Nephron progenitor cell (in vitro differentiated cells): ENCODE results near the gene RTN4RL1.

Experiments
- DNase-seq: peaks from one replicate; pipeline ENCODE4 v3.0.0; 2021
- H3K27ac Mint-ChIP-seq: 2 replicates; pipeline ENCODE4 v1.8.0; 2021; ENCODE audit warnings: mild to moderate bottlenecking, moderate library complexity, mixed read lengths
- H3K27me3 Mint-ChIP-seq: 2 replicates; pipeline ENCODE4 v1.8.0; 2021; ENCODE audit warnings: mild to moderate bottlenecking, low read depth, mixed read lengths; ENCODE audit not compliant: poor library complexity
- H3K36me3 Mint-ChIP-seq: 2 replicates; pipeline ENCODE4 v1.8.0; 2021; ENCODE audit warnings: low read depth, mixed read lengths
- H3K4me1 Mint-ChIP-seq: 2 replicates; pipeline ENCODE4 v1.8.0; 2021; ENCODE audit warnings: mixed read lengths
- H3K4me3 Mint-ChIP-seq: 2 replicates; pipeline ENCODE4 v1.8.0; 2021; ENCODE audit warnings: mild to moderate bottlenecking, moderate library complexity, mixed read lengths
- H3K9me3 Mint-ChIP-seq: 2 replicates; pipeline ENCODE4 v1.8.0; 2021; ENCODE audit warnings: mild to moderate bottlenecking, moderate library complexity, mixed read lengths
- TF ChIP-seq, protein P1 (sequence below): fragments of 200-600 bp; sonication (generic); IDR thresholded peaks from 2 replicates; pipeline ENCODE4 v1.5.0; 2021; ENCODE audit warnings: antibody characterized with exemption

The RTN4RL1 gene

DNA sequence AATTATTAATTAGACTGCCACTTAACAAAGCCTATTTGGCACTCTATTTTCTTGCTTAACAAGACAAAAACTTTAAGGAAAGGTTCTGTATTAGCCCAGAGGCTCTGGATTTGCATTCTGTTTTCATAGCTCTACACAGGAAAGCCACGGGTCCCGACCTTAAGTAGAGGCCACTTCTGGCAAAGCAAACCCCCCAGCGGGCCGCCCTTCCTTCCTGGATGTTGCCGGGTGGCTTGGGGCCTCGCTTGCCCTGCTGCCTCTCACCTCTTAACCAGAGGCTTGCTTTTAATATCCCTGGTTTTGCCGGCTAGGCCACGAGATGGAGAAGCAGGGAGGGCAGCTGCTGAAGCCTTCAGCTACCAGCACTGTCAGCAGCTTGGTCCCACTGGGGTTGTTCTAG lies 4.4 kb downstream of the RTN4RL1 start:
- TF ChIP-seq, protein P1, sequence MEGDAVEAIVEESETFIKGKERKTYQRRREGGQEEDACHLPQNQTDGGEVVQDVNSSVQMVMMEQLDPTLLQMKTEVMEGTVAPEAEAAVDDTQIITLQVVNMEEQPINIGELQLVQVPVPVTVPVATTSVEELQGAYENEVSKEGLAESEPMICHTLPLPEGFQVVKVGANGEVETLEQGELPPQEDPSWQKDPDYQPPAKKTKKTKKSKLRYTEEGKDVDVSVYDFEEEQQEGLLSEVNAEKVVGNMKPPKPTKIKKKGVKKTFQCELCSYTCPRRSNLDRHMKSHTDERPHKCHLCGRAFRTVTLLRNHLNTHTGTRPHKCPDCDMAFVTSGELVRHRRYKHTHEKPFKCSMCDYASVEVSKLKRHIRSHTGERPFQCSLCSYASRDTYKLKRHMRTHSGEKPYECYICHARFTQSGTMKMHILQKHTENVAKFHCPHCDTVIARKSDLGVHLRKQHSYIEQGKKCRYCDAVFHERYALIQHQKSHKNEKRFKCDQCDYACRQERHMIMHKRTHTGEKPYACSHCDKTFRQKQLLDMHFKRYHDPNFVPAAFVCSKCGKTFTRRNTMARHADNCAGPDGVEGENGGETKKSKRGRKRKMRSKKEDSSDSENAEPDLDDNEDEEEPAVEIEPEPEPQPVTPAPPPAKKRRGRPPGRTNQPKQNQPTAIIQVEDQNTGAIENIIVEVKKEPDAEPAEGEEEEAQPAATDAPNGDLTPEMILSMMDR, result no peak
- Mint-ChIP-seq H3K36me3 (no peaks in the 10 kb centered on the region), H3K27ac (peak overlapping the region; percentile 25)

DNA sequence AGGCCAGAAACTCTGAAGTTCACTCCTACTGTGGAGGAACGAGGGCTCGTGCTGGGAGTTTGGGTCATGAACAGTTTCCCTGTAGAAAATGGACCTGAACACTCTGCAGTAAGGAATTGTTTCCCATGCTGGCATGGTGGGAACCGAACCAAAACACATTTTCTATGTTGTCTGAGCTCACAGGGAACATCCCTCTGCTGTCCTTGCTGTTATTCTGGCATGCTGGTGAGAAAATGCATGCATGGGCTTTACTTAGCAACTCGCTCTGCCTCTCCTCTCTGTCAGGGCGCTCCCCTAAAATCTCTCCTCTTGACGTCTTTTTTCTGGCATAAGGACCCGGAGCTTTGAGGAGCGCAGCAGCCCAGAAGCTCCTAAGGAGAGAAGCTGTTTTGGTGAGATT lies 5.4 kb downstream of the RTN4RL1 start:
- no peak overlapping the region for H3K27ac Mint-ChIP-seq
- peaks cover 61% of the 10 kb centered on the region for H3K4me1 Mint-ChIP-seq
- TF ChIP-seq, protein P1, result no peak
- peaks cover 71% of the 10 kb centered on the region for H3K27me3 Mint-ChIP-seq
- no peak for DNase-seq
- no peak overlapping the region for H3K4me3 Mint-ChIP-seq
- H3K36me3 Mint-ChIP-seq, result no peaks in the 10 kb centered on the region
- H3K9me3 Mint-ChIP-seq, result no peaks in the 10 kb centered on the region

More for the DNA sequence above, 4.4 kb downstream of the RTN4RL1 start:
- Mint-ChIP-seq H3K9me3 (no peaks in the 10 kb centered on the region), H3K4me1 (peaks cover 52% of the 10 kb centered on the region), H3K4me3 (no peak overlapping the region), H3K27me3 (peaks cover 75% of the 10 kb centered on the region)
- no peak for DNase-seq

DNA sequence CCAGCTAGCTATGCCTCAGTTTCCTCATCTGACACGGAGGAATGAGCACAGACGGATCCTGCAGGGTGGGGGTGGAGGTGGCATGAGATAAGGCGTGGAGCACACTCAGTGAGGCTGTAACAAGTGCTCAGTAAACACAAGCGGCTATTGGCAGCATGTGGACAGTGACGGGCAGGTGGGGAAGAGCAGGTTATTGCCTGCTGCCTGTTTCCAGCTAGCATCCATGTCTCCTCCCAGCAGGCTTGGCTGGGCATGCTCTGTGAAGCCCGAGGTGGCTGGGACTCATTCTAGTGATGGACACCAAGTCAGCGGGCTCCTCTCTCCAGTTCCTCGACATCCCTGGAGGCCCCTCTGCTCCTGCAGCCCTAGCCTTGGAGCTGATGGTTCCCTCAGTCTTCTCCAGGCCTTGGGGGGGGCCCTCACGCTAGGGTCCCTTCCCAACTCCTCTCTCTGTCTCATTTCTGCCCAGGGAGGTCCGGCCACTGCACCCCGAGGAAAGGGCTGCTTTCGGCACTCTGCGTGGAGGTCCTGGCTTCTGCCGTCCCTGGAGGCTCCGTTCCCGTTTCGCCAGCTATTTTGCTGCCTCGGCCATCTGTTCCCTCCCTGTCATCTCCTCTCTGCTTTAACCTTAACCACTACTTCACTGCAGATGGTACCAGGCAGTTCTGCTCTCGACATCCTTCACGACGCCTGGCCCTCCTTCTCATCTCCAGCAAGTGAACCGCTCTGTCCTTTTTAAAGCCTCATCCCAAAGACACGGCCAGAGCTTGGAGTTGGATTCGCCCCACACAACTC lies 6.2 kb downstream of the RTN4RL1 start:
- peak overlapping the region; percentile 35 for H3K4me3 Mint-ChIP-seq

DNA sequence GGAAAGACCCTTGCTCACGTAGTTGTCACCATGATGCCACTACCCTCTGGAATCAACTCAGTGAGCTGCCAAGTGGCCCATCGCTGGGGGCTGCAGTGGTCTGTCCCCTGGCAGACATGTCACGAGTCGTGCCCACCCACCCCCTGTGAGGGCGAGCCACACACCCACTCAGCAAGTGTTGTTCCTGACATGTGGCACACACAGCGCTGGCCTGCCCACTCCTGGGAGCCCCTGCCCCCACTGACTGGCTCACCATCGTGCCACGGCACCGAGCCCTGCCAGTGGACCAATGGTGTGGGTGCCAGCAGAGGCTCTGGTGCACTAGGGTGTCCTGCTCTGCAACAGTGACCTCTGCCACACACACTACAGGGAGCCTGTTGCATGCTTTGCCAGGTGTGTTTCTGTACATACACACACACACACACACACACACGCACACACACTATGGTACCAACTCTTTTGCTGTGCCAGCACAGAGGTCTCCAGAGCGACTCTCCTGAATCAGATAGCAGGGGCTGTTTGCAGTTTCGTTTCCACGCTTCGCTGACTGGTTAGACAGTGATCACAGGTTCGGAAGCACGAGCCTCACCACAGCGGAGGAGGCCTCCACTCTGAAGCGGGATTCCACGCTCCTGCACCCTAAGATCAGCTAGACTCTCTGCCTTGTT lies 7.7 kb downstream of the RTN4RL1 start:
- DNase-seq, result no peak
- Mint-ChIP-seq H3K27ac (peak overlapping the region; percentile 24), H3K9me3 (peaks cover 10% of the 10 kb centered on the region), H3K36me3 (no peaks in the 10 kb centered on the region), H3K4me1 (peaks cover 71% of the 10 kb centered on the region), H3K4me3 (peak overlapping the region; percentile 41), H3K27me3 (peaks cover 60% of the 10 kb centered on the region)
- TF ChIP-seq, protein P1, result no peak

More for the DNA sequence above, 6.2 kb downstream of the RTN4RL1 start:
- H3K27me3 Mint-ChIP-seq, result peaks cover 68% of the 10 kb centered on the region
- H3K4me1 Mint-ChIP-seq, result peaks cover 63% of the 10 kb centered on the region
- peaks cover 3% of the 10 kb centered on the region for H3K9me3 Mint-ChIP-seq
- H3K27ac Mint-ChIP-seq, result no peak overlapping the region
- TF ChIP-seq, protein P1, result no peak
- no peak for DNase-seq
- no peaks in the 10 kb centered on the region for H3K36me3 Mint-ChIP-seq

DNA sequence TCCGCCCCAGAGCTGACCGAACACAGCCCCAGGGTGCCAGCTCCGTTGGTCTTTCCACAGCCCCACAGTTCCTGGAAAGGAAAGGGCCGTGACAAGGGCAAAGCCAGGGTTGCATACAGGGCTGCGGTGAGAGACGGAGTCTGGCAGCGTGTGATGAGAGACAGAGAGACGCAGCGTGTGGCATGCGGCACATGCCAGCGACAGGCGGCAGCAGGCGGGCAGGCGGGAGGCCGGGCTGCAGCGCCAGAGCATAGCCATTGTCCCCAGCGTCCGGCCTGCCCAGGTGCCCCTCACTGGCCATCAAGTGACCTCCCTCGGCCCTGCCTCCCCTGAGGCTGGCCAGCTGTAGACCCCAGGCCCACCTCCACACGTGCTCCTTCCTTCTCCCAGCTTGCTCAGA lies 8.6 kb downstream of the RTN4RL1 start:
- no peak for DNase-seq
- peaks cover 10% of the 10 kb centered on the region for H3K9me3 Mint-ChIP-seq
- peaks cover 80% of the 10 kb centered on the region for H3K4me1 Mint-ChIP-seq
- no peak overlapping the region for H3K27ac Mint-ChIP-seq
- TF ChIP-seq, protein P1, result no peak
- H3K27me3 Mint-ChIP-seq, result peaks cover 54% of the 10 kb centered on the region
- no peaks in the 10 kb centered on the region for H3K36me3 Mint-ChIP-seq
- H3K4me3 Mint-ChIP-seq, result no peak overlapping the region
